Transverse colon (tissue), 4 donors: Measurements from ENCODE around the gene KRTAP5-4.

ENCODE experiments used
- CTCF ChIP-seq, 5 experiments: fragments of 200-600 bp in 3 of 5; fragments of 450-650 bp in 2 of 5; sonication (generic) in 3 of 5; IDR thresholded peaks; 1 replicate in 2 of 5; 2 replicates in 3 of 5; pipeline ENCODE4 v1.5.1; 2016 to 2017; ENCODE audit warnings: antibody characterized with exemption in 5 of 5, inconsistent platforms in 3 of 5, mild to moderate bottlenecking in 2 of 5, moderate library complexity in 1 of 5
- EP300 ChIP-seq: sonication (generic); formaldehyde crosslinking; IDR thresholded peaks from one replicate; pipeline ENCODE4 v1.6.1; 2017; ENCODE audit warnings: antibody characterized with exemption, low read depth
- POLR2A ChIP-seq: fragments of 450-650 bp; IDR thresholded peaks from one replicate; pipeline ENCODE4 v1.6.1; 2016; ENCODE audit warnings: antibody characterized with exemption, mild to moderate bottlenecking, moderate library complexity
- POLR2AphosphoS5 ChIP-seq, 3 donors: sonication (generic); formaldehyde crosslinking; IDR thresholded peaks; one replicate each; pipeline ENCODE4 v1.6.1; 2016; ENCODE audit warnings: antibody characterized with exemption in 3 of 3

GRCh38 chr11:1571760-1572196, 50.2 kb downstream of the KRTAP5-4 start:
- no peak for TF ChIP-seq CTCF (IDR thresholded peaks at IDR 0.05)
- no peak for TF ChIP-seq POLR2A
- TF ChIP-seq EP300 = no peak
- TF ChIP-seq POLR2AphosphoS5 (IDR thresholded peaks at IDR 0.05) = no peak
